OCI-LY1 (cell line): ENCODE data around the gene MAP4K3.

Source experiments
- H2AFZ ChIP-seq: fragments of 200-600 bp; sonication (generic), shearing (Covaris generic); 2 replicates; pipeline ENCODE4 v1.6.0; 2014; ENCODE audit warnings: antibody characterized with exemption, mild to moderate bottlenecking, low read length
- H3F3A ChIP-seq: fragments of 200-600 bp; sonication (generic), shearing (Covaris generic); 2 replicates; pipeline ENCODE4 v1.6.0; 2014; ENCODE audit warnings: mild to moderate bottlenecking, antibody characterized with exemption, low read length, moderate library complexity; ENCODE audit not compliant: insufficient read depth
- H3K27ac ChIP-seq: fragments of 200-600 bp; sonication (generic); 2 replicates; pipeline ENCODE4 v1.5.1; 2014; ENCODE audit warnings: low read length, mixed run types, mild to moderate bottlenecking, low read depth; ENCODE audit not compliant: poor library complexity, severe bottlenecking
- H3K27me3 ChIP-seq: fragments of 200-600 bp; sonication (generic); 2 replicates; pipeline ENCODE4 v1.6.0; 2014; ENCODE audit warnings: antibody characterized with exemption, mild to moderate bottlenecking, low read length, moderate library complexity; ENCODE audit not compliant: insufficient read depth
- H3K36me3 ChIP-seq: fragments of 200-600 bp; sonication (generic); 2 replicates; pipeline ENCODE4 v1.6.1; 2014; ENCODE audit warnings: mild to moderate bottlenecking, antibody characterized with exemption, low read length, moderate library complexity, mixed read lengths; ENCODE audit not compliant: insufficient read depth
- H3K4me1 ChIP-seq: fragments of 200-600 bp; sonication (generic); 2 replicates; pipeline ENCODE4 v1.5.1; 2014; ENCODE audit warnings: mild to moderate bottlenecking, low read length, moderate library complexity; ENCODE audit not compliant: insufficient read depth, severe bottlenecking
- H3K4me2 ChIP-seq: fragments of 200-600 bp; sonication (generic), shearing (Covaris generic); 2 replicates; pipeline ENCODE4 v1.6.1; 2014; ENCODE audit warnings: low read length
- H3K4me3 ChIP-seq: fragments of 200-600 bp; sonication (generic); 2 replicates; pipeline ENCODE4 v1.5.1; 2014; ENCODE audit warnings: low read length, low read depth, mild to moderate bottlenecking, mixed read lengths; ENCODE audit not compliant: poor library complexity, severe bottlenecking
- H3K79me2 ChIP-seq: fragments of 200-600 bp; shearing (Covaris generic); 2 replicates; pipeline ENCODE4 v1.6.1; 2016; ENCODE audit warnings: mixed run types, low read length, mixed read lengths; ENCODE audit not compliant: insufficient read depth
- H3K9ac ChIP-seq: fragments of 200-600 bp; sonication (generic), shearing (Covaris generic); 2 replicates; pipeline ENCODE4 v1.6.1; 2014; ENCODE audit warnings: mild to moderate bottlenecking, low read length, mixed read lengths
- H3K9me2 ChIP-seq: fragments of 200-600 bp; sonication (generic), shearing (Covaris generic); 2 replicates; pipeline ENCODE4 v1.6.1; 2014; ENCODE audit warnings: low read depth, mild to moderate bottlenecking, low read length, mixed read lengths
- H3K9me3 ChIP-seq: fragments of 200-600 bp; shearing (Covaris generic); 2 replicates; pipeline ENCODE4 v1.6.1; 2014; ENCODE audit warnings: low read length, mixed read lengths
- H4K20me1 ChIP-seq: fragments of 200-600 bp; sonication (generic), shearing (Covaris generic); 2 replicates; pipeline ENCODE4 v1.6.0; 2016; ENCODE audit warnings: mild to moderate bottlenecking, low read length; ENCODE audit not compliant: insufficient read depth
- CTCF ChIP-seq: fragments of 200-600 bp; sonication (generic), shearing (Covaris generic); IDR thresholded peaks from 2 replicates; pipeline ENCODE4 v1.5.1; 2017; ENCODE audit warnings: mild to moderate bottlenecking, antibody characterized with exemption, low read length, moderate library complexity, mixed read lengths
- EZH2 ChIP-seq: fragments of 200-600 bp; sonication (generic), shearing (Covaris generic); IDR thresholded peaks from 2 replicates; pipeline ENCODE4 v1.8.0; 2017; ENCODE audit warnings: borderline replicate concordance, mixed run types, mild to moderate bottlenecking, antibody characterized with exemption, low read length, moderate library complexity, mixed read lengths

The MAP4K3 gene

GRCh38 chr2:39243469-39244123 is 193.5 kb downstream of the MAP4K3 start, which contains the start of gene CDKL4:
Gene CDKL4, minus strand, starts transcription at chr2:39243970.
- no peaks in the 10 kb centered on the region for H3K36me3 ChIP-seq
- H3K27ac ChIP-seq: peak within 1 kb of the TSS; percentile 81
- no peaks in the 10 kb centered on the region for H3F3A ChIP-seq
- peaks cover 48% of the 10 kb centered on the region for H3K4me1 ChIP-seq
- no peaks in the 10 kb centered on the region for H3K9me2 ChIP-seq
- H2AFZ ChIP-seq: no peak within 1 kb of the TSS
- H3K4me2 ChIP-seq: peak within 1 kb of the TSS; percentile 72
- H3K79me2 ChIP-seq: no peaks in the 10 kb centered on the region
- H3K9ac ChIP-seq: peak within 1 kb of the TSS; percentile 65
- no peaks in the 10 kb centered on the region for H4K20me1 ChIP-seq
- TF ChIP-seq EZH2 (no peak), CTCF (no peak)
- no peaks in the 10 kb centered on the region for H3K27me3 ChIP-seq
- H3K4me3 ChIP-seq: peak within 1 kb of the TSS; percentile 63
- H3K9me3 ChIP-seq: no peaks in the 10 kb centered on the region

- Histone ChIP-seq H4K20me1 (no peaks in the 10 kb centered on the region), H3K9me2 (no peaks in the 10 kb centered on the region), H3K79me2 (no peaks in the 10 kb centered on the region), H3F3A (no peaks in the 10 kb centered on the region), H3K9ac (peak overlapping the region; percentile 24; the same call in 1 of the 2 replicates), H3K9me3 (0 out of 2 replicates have a peak, but pooled peaks cover 3% of the 10 kb centered on the region), H2AFZ (no peak overlapping the region), H3K4me3 (no peak overlapping the region), H3K4me1 (peaks cover 46% of the 10 kb centered on the region), H3K4me2 (peak overlapping the region; percentile 72), H3K27ac (peak overlapping the region; percentile 76), H3K36me3 (no peaks in the 10 kb centered on the region), H3K27me3 (no peaks in the 10 kb centered on the region)
- TF ChIP-seq EZH2: no peak
- TF ChIP-seq CTCF: no peak
These were observed 195.5 kb downstream of the MAP4K3 start for GRCh38 chr2:39241588-39241987.

GRCh38 chr2:39240758-39241157 is 196.3 kb downstream of the MAP4K3 start:
- no peak overlapping the region for H3K4me3 ChIP-seq
- H3K9me3 ChIP-seq: 0 out of 2 replicates have a peak, but pooled peaks cover 3% of the 10 kb centered on the region
- no peak overlapping the region; the same call in 1 of the 2 replicates for H3K4me2 ChIP-seq
- H3K79me2 ChIP-seq: no peaks in the 10 kb centered on the region
- H3K4me1 ChIP-seq: peaks cover 38% of the 10 kb centered on the region
- no peaks in the 10 kb centered on the region for H3K36me3 ChIP-seq
- H3K27ac ChIP-seq: no peak overlapping the region
- no peak for TF ChIP-seq CTCF
- TF ChIP-seq EZH2: no peak
- no peak overlapping the region for H3K9ac ChIP-seq
- no peaks in the 10 kb centered on the region for H3K27me3 ChIP-seq
- H3F3A ChIP-seq: no peaks in the 10 kb centered on the region
- no peaks in the 10 kb centered on the region for H3K9me2 ChIP-seq
- H4K20me1 ChIP-seq: no peaks in the 10 kb centered on the region
- H2AFZ ChIP-seq: no peak overlapping the region
